Measurements from ENCODE around the gene LRP3. TPM values are rescaled to one million over a fixed set of nuclear protein-coding genes. Genes with fewer than 3 reads are reported as not detected.

Gene LRP3
- total RNA-seq, 4 donors from 2014 or later = 5.5 to 17.2 (median 8.9) TPM

- Histone ChIP-seq H3K27me3 (peaks cover 0 to 3% (median 0%) of the 10 kb centered on the region in 4 donors), H3K9me3 (peaks cover 0 to 9% (median 7%) of the 10 kb centered on the region in 3 donors), H3K27ac (no peak overlapping the region), H3K4me1 (peaks cover 0 to 14% (median under 1%) of the 10 kb centered on the region in 3 donors), H3K4me3 (no peak overlapping the region), H3K36me3 (no peaks in the 10 kb centered on the region)
- no peak for DNase-seq
- intact Hi-C loops (cut with DNase I) = no loop called here
- 59% methylated on average over 4 of the region's 7 CpGs; no CpG with 5 or more reads in 1 of the 2 donors for WGBS, 2 donors
- TF ChIP-seq CTCF (IDR thresholded peaks at IDR 0.05) (no peak), POLR2A (IDR thresholded peaks at IDR 0.05) (no peak)
These were observed 52.7 kb downstream of the LRP3 start for GRCh38 chr19:33246709-33247440.

- H3K27ac ChIP-seq = no peak overlapping the region
- H3K4me3 ChIP-seq = no peak overlapping the region
- no peak for DNase-seq
- intact Hi-C loops (cut with DNase I) = no loop called here
- TF ChIP-seq CTCF (IDR thresholded peaks at IDR 0.05) (no peak), POLR2A (IDR thresholded peaks at IDR 0.05) (no peak)
- peaks cover 0 to 6% (median 0%) of the 10 kb centered on the region in 4 donors for H3K27me3 ChIP-seq
- no peaks in the 10 kb centered on the region for H3K36me3 ChIP-seq
- H3K9me3 ChIP-seq = peaks cover 0 to 9% (median 7%) of the 10 kb centered on the region in 3 donors
- H3K4me1 ChIP-seq = peaks cover 0 to 10% (median 0%) of the 10 kb centered on the region in 3 donors
- WGBS, 2 donors = 80% methylated on average over 1 of the region's 1 CpG; no CpG with 5 or more reads in 1 of the 2 donors
These were observed 53.3 kb downstream of the LRP3 start for GRCh38 chr19:33247441-33247819.

GRCh38 chr19:33248104-33248503, 54.0 kb downstream of the LRP3 start:
- no peak for TF ChIP-seq POLR2A (IDR thresholded peaks at IDR 0.05)
- no peak for TF ChIP-seq CTCF (IDR thresholded peaks at IDR 0.05)
- Histone ChIP-seq H3K36me3 (no peaks in the 10 kb centered on the region), H3K27me3 (peaks cover 0 to 13% (median 0%) of the 10 kb centered on the region in 4 donors), H3K27ac (no peak overlapping the region), H3K4me1 (peaks cover 0 to 10% (median 0%) of the 10 kb centered on the region in 3 donors), H3K9me3 (peaks cover 0 to 9% (median 7%) of the 10 kb centered on the region in 3 donors), H3K4me3 (no peak overlapping the region)
- intact Hi-C loops (cut with DNase I) = no loop called here
- no peak for DNase-seq
- whole genome bisulfite sequencing, 2 donors = no CpG with 5 or more reads among the region's 8 CpGs

- H3K4me1 ChIP-seq = peaks cover 0 to 10% (median 0%) of the 10 kb centered on the region in 3 donors
- intact Hi-C loops (cut with DNase I) = no loop called here
- DNase-seq = no peak
- H3K9me3 ChIP-seq = peaks cover 0 to 9% (median 7%) of the 10 kb centered on the region in 3 donors
- H3K4me3 ChIP-seq = no peak overlapping the region
- H3K27me3 ChIP-seq = peaks cover 0 to 17% (median 0%) of the 10 kb centered on the region in 4 donors
- 69 to 80% methylated on average over 9 to 10 of the region's 11 CpGs for WGBS, 2 donors
- no peaks in the 10 kb centered on the region for H3K36me3 ChIP-seq
- no peak overlapping the region for H3K27ac ChIP-seq
- TF ChIP-seq CTCF (IDR thresholded peaks at IDR 0.05) = no peak
- no peak for TF ChIP-seq POLR2A (IDR thresholded peaks at IDR 0.05)
These were observed 54.4 kb downstream of the LRP3 start for GRCh38 chr19:33248553-33248953.

GRCh38 chr19:33248954-33249613, 55.0 kb downstream of the LRP3 start:
- H3K27me3 ChIP-seq = peaks cover 0 to 18% (median 0%) of the 10 kb centered on the region in 4 donors
- H3K27ac ChIP-seq = no peak overlapping the region
- TF ChIP-seq CTCF (IDR thresholded peaks at IDR 0.05) = no peak
- no peak for TF ChIP-seq POLR2A (IDR thresholded peaks at IDR 0.05)
- WGBS, 2 donors = 35 to 71% methylated on average over 9 to 15 of the region's 28 CpGs
- peaks cover 0 to 10% (median 0%) of the 10 kb centered on the region in 3 donors for H3K4me1 ChIP-seq
- DNase-seq = no peak
- H3K4me3 ChIP-seq = no peak overlapping the region
- no peaks in the 10 kb centered on the region for H3K36me3 ChIP-seq
- intact Hi-C loops (cut with DNase I) = no loop called here
- peaks cover 0 to 9% (median 7%) of the 10 kb centered on the region in 3 donors for H3K9me3 ChIP-seq
